K562 (cell line): ENCODE data around the gene VEGFB.

ENCODE experiments used
- ERF ChIP-seq: fragments of 450-650 bp; formaldehyde crosslinking; IDR thresholded peaks from 2 replicates; pipeline ENCODE4 v1.4.0; 2020; ENCODE audit warnings: mild to moderate bottlenecking, mixed read lengths
- GMEB1 ChIP-seq: fragments of 250-450 bp; sonication (Bioruptor Pico); IDR thresholded peaks from 2 replicates; pipeline ENCODE4 v1.4.0; 2020; ENCODE audit warnings: mild to moderate bottlenecking
- HINFP ChIP-seq: fragments of 450-650 bp; conservative IDR thresholded peaks from 2 replicates; pipeline ENCODE4 v1.6.1; 2016; ENCODE audit warnings: missing genetic modification characterization, low read depth, mild to moderate bottlenecking, control low read depth, missing compliant biosample characterization
- JUNB ChIP-seq: fragments of 450-650 bp; formaldehyde crosslinking; conservative IDR thresholded peaks from 2 replicates; pipeline ENCODE4 v1.4.0; 2020; ENCODE audit warnings: mild to moderate bottlenecking
- NCOA2 ChIP-seq, 2 experiments: fragments of 450-650 bp; IDR thresholded peaks; 2 replicates each; pipeline ENCODE4 v1.6.1; 2018; ENCODE audit warnings: mild to moderate bottlenecking in 2 of 2, moderate library complexity in 1 of 2; ENCODE audit not compliant: partially characterized antibody in 2 of 2
- POLR2A ChIP-seq: fragments of 450-650 bp; conservative IDR thresholded peaks from 2 replicates; pipeline ENCODE4 v1.6.1; 2016
- POLR2AphosphoS5 ChIP-seq: IDR thresholded peaks from 2 replicates; pipeline ENCODE4 v1.6.1; 2011; ENCODE audit warnings: mild to moderate bottlenecking, low read depth, low read length, moderate library complexity; ENCODE audit not compliant: control insufficient read depth, insufficient read depth
- SMC3 ChIP-seq: conservative IDR thresholded peaks from 2 replicates; pipeline ENCODE4 v1.6.1; 2011; ENCODE audit warnings: low read depth, low read length, improper control_type of control experiment; ENCODE audit not compliant: insufficient read depth
- TGIF2 ChIP-seq: sonication (generic); formaldehyde crosslinking; IDR thresholded peaks from 2 replicates; pipeline ENCODE4 v1.8.1; 2022; ENCODE audit warnings: mild to moderate bottlenecking, missing genetic modification reagents, moderate library complexity
- THAP12 ChIP-seq: fragments of 250-450 bp; sonication (Bioruptor Pico); IDR thresholded peaks from 2 replicates; pipeline ENCODE4 v1.9.0; 2021; ENCODE audit warnings: mild to moderate bottlenecking, inconsistent platforms
- ZNF511 ChIP-seq: sonication (generic); formaldehyde crosslinking; IDR thresholded peaks from 2 replicates; pipeline ENCODE4 v1.8.0; 2022; ENCODE audit warnings: mild to moderate bottlenecking, missing genetic modification reagents

- no peak for TF ChIP-seq JUNB
- no peak for TF ChIP-seq POLR2AphosphoS5
- TF ChIP-seq ZNF511 (CRISPR knock-in tag), result no peak
- no peak for TF ChIP-seq SMC3
- no peak for TF ChIP-seq TGIF2 (CRISPR knock-in tag)
- no peak for TF ChIP-seq HINFP
- TF ChIP-seq NCOA2 (IDR thresholded peaks at IDR 0.05; ENCODE audit: partially characterized antibody in 2 of 2), result no peak
- no peak for TF ChIP-seq GMEB1 (CRISPR knock-in tag)
- no peak for TF ChIP-seq THAP12 (CRISPR knock-in tag)
- TF ChIP-seq ERF, result no peak
- no peak for TF ChIP-seq POLR2A
Measured at GRCh38 chr11:64216879-64217278, 17.5 kb upstream of the VEGFB start.
